Kidney (tissue), 14 donors: ENCODE measurements around the gene WNT5A. TPM values are rescaled to one million over a fixed set of nuclear protein-coding genes. Genes with fewer than 3 reads are reported as not detected.

Experiments
- DNase-seq, 5 donors: peaks; one replicate each; pipeline ENCODE4 v3.0.0-alpha.2; 2013 to 2020
- FAIRE-seq: peaks from 2 replicates; lab custom pipeline; 2012; peaks lifted over from hg19 to GRCh38; lab: Jason Lieb, UNC
- H3K27ac ChIP-seq, 2 donors: one replicate each; pipeline ENCODE4 v1.7.0; 2013; ENCODE audit warnings: low read depth in 2 of 2, low read length in 2 of 2, inconsistent platforms in 1 of 2
- H3K27me3 ChIP-seq: one replicate; pipeline ENCODE4 v1.7.1; 2013; ENCODE audit warnings: low read length, inconsistent platforms; ENCODE audit not compliant: control insufficient read depth, insufficient read depth
- H3K36me3 ChIP-seq, 3 donors: one replicate each; pipeline versions ENCODE4 v1.7.0 to v1.7.1; 2013; ENCODE audit warnings: low read length in 3 of 3, control low read depth in 1 of 3, inconsistent platforms in 1 of 3; ENCODE audit not compliant: insufficient read depth in 3 of 3, control insufficient read depth in 2 of 3
- H3K4me1 ChIP-seq, 3 donors: one replicate each; pipeline versions ENCODE4 v1.7.0 to v1.7.1; 2013; ENCODE audit warnings: low read length in 3 of 3, inconsistent platforms in 1 of 3, low read depth in 1 of 3; ENCODE audit not compliant: control insufficient read depth in 2 of 3, insufficient read depth in 2 of 3
- H3K4me3 ChIP-seq, 3 donors: one replicate each; pipeline versions ENCODE4 v1.7.0 to v1.8.1; 2013; ENCODE audit warnings: low read length in 3 of 3, control low read depth in 1 of 3, inconsistent platforms in 1 of 3
- H3K9ac ChIP-seq, 3 donors: one replicate each; pipeline versions ENCODE4 v1.7.0 to v1.7.1; 2013; ENCODE audit warnings: low read length in 3 of 3, control low read depth in 1 of 3, inconsistent platforms in 1 of 3
- H3K9me3 ChIP-seq, 3 donors: one replicate each; pipeline versions ENCODE4 v1.7.0 to v1.7.1; 2013; ENCODE audit warnings: low read length in 3 of 3, control low read depth in 1 of 3, inconsistent platforms in 1 of 3; ENCODE audit not compliant: control insufficient read depth in 2 of 3, insufficient read depth in 1 of 3
- CTCF ChIP-seq: IDR thresholded peaks from 3 replicates; pipeline ENCODE4 v1.5.1; 2012; ENCODE audit warnings: mild to moderate bottlenecking, moderate library complexity, borderline replicate concordance; ENCODE audit not compliant: insufficient read depth; ENCODE audit errors: extremely low read depth
- intact Hi-C: fragments of 100-400 bp; cut with DNase I; formaldehyde crosslinking; loops from one replicate; pipeline ENCODE4 v1.11.1; 2022
- polyA plus RNA-seq: library from polyadenylated mRNA; stranded (reverse); fragments of 350-450 nt; fragmentation: Illumina TruSeq; extraction: RNeasy Lipid Tissue Mini Kit (QIAGEN cat#74804); gene quantifications from one replicate; pipeline ENCODE4 v1.2.3, GENCODE V29; 2014; ENCODE audit warnings: low read depth, low replicate concordance; ENCODE audit not compliant: insufficient read depth
- total RNA-seq: library from RNA; stranded (reverse); fragmentation: NEBNext Ultra II Directional; extraction: Animal tissue kit (Norgen Biotek cat#: 25700); gene quantifications from one replicate; pipeline ENCODE4 v1.2.1, GENCODE V29; 2021
- donor health status: control.
- donor health status: control.
- donor health status: control.
- donor health status: control.
- donor health status: control.
- donor health status: DM: yes; HTN: yes; CAD: no.
- donor health status: Normal renal cell carcinoma (clear cell type).

WNT5A gene
- total and polyA plus RNA-seq, 2 donors from 2014 or later: 0.67 to 9.9 TPM

GRCh38 chr3:55487381-55488241, 505 bp upstream of the WNT5A start:
- H3K4me3 ChIP-seq: peak overlapping the region; percentile 67 to 78 (median 69)
- DNase-seq (peak; percentile 36 to 83 (median 74)), FAIRE-seq (no peak)
- H3K9me3 ChIP-seq: no peaks in the 10 kb centered on the region
- H3K9ac ChIP-seq: peak overlapping the region; percentile 17 to 55 (median 51)
- H3K27me3 ChIP-seq: no peaks in the 10 kb centered on the region
- peaks cover 0 to 18% (median 4%) of the 10 kb centered on the region in 3 donors for H3K4me1 ChIP-seq
- intact Hi-C loops: no loop called here
- H3K36me3 ChIP-seq: no peaks in the 10 kb centered on the region
- no peak overlapping the region for H3K27ac ChIP-seq
- TF ChIP-seq CTCF: no peak

GRCh38 chr3:55486101-55486856, 827 bp downstream of the WNT5A start:
- H3K9ac ChIP-seq: peak overlapping the region; percentile 24 to 57 (median 27)
- H3K4me1 ChIP-seq: peaks cover 0 to 18% (median 4%) of the 10 kb centered on the region in 3 donors
- intact Hi-C loops: no loop called here
- H3K27ac ChIP-seq: peak overlapping the region in 1 of 2 donors; percentile 37
- no peaks in the 10 kb centered on the region for H3K27me3 ChIP-seq
- DNase-seq (peak; percentile 76 to 90 (median 83)), FAIRE-seq (no peak)
- TF ChIP-seq CTCF: no peak
- H3K36me3 ChIP-seq: no peaks in the 10 kb centered on the region
- peak overlapping the region; percentile 67 to 69 (median 69) for H3K4me3 ChIP-seq
- H3K9me3 ChIP-seq: no peaks in the 10 kb centered on the region

- Histone ChIP-seq H3K27ac (peak overlapping the region in 1 of 2 donors; percentile 59), H3K27me3 (no peaks in the 10 kb centered on the region), H3K36me3 (no peaks in the 10 kb centered on the region), H3K9me3 (no peaks in the 10 kb centered on the region), H3K4me3 (peak overlapping the region; percentile 67 to 69 (median 68)), H3K9ac (peak overlapping the region; percentile 48 to 67 (median 57)), H3K4me1 (peaks cover 0 to 18% (median 4%) of the 10 kb centered on the region in 3 donors)
- intact Hi-C loops: no loop called here
- DNase-seq (peak; percentile 87 to 96 (median 92)), FAIRE-seq (no peak)
- peak; percentile 79 for TF ChIP-seq CTCF
Observed at GRCh38 chr3:55484801-55485791, 2.0 kb downstream of the WNT5A start.
